Stimulated activated CD8-positive, alpha-beta memory T cell treated with anti-CD3 and anti-CD28 coated beads, Interleukin-4, amount 100 ng/mL, for 48 hours (primary cell): ENCODE measurements around the gene AUTS2.

ENCODE experiments used
- DNase-seq: peaks from one replicate; pipeline ENCODE4 v3.0.0-alpha.2; 2020

AUTS2 gene

DNA sequence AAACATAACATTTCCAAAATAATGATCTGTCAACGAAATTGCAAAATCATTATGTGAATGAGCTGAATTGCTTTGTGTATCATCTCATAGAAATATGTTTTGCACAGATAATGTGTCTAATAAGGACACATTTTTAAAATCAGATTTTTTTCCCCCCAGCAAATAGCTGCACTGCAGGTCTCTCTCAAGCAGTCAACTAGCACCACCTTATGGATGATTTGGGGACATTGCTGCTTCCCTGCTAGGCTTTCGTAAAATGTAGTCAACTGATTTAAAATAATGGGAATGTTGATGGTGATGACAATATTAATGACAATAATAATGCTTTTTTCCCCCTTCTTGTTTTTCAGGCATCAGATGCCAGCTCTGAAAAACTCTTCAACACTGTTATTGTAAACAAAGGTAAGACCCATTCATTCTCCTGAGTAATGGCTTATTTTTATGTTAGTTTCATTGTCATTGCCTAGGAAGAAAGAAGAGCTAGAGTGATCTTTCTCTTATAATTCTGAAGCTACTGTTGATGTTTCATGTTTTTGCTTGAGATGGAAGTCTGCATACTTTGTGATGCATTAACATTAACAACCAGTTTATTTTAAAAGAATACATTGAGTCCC is 1100.1 kb downstream of the AUTS2 start:
- no peak for DNase-seq

DNA sequence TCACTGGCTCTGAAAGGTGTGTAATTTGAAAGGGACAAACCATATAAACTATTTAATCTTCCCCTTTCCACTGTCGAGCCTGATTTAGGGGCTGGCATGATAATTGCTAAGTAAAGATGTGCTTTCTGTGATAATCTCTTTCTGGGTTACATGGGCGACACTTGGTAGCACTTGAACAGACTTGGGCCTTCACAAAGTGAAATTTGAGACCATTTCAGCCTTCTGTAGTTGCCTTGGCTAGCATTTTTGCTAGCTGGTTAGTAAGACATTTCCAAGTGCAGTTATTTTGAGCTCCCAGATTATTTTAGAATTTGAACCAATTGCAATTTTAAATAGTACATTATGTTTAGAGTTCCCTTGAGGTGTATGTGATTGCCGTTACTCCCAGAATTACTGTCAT is 1101.0 kb downstream of the AUTS2 start:
- no peak for DNase-seq

DNA sequence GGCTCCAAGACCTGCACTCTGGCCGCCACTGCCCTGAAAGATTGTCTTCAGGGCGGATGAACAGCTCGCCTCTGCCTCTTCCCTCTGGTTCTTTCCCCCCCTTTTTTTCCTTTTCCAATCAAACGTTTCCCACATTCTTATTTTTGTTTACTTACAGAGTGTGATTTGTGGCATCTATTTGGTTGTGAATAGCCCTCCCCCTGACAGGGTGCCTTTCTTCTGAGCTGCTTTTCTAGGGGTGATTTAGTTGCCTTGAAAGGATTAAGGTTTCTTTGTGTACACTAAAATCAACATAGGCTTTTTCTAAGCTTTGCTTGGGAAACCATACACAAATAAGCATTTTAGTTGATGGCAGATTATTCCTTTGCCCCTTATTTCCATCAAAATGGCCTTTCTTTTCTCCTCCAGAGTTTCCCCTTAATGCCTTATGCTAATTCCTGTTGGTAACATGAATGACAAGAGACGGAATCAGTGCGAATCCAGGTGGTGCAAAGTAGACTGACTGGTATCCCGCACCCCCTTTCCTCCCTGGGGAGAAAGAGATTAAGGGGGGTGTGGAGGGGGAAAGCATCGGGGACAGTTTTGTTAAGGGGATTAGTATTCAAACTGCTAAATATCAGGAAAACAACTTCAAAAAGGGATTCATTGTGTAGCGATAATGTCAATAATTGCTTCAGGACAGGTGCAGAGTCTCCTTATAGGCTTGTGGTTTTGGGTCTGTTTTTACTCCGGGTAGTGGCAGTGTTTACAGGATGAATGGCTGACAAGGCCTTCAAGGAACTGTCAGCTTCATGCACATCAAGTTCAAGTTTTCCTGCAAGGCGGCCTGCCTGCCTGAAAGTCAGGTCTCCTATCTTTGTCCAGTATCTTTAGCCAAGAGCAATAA is 1102.0 kb downstream of the AUTS2 start:
- DNase-seq, result no peak

DNA sequence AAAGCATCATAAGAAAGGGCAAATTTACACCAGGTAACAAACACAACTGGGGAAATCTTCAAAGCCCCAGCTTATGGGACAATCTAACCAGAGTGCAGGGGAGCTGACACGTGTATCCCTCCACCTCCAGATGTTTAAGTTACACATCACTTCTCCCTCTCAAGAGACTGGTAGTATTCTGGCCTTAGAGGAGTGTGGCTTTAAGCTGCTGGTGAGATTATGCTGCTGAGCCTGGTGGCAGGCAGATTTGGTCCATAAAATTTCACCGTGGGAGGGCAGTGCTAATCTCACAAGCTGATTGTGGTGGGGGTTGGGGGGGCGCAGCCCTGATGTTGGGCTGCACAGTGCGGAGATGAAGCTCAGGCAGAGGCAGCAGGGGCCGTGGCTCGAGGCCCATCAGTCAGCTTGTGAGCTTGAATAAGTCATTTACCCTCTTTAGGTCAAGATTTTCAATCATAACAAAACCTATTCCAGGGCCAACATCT is 1102.7 kb downstream of the AUTS2 start:
- DNase-seq, result no peak

DNA sequence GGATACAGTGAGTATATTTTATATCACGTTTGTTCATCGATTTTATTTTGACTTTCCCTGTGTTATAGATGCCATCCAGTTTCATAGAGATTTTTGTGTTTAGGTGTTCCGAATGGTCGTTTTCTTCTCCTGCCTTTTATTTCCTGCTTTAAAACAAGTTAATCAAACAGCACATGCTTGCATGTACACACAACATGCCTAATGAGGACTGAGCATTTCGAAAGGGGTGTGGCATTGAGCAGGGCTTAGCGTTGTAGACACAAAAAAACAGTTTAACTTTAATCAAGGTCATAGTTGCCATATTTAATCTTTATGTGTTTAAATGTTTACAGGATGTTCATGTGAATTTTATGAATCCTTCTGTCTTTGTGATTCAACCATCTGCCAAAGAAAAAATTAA is 1103.2 kb downstream of the AUTS2 start:
- no peak for DNase-seq

DNA sequence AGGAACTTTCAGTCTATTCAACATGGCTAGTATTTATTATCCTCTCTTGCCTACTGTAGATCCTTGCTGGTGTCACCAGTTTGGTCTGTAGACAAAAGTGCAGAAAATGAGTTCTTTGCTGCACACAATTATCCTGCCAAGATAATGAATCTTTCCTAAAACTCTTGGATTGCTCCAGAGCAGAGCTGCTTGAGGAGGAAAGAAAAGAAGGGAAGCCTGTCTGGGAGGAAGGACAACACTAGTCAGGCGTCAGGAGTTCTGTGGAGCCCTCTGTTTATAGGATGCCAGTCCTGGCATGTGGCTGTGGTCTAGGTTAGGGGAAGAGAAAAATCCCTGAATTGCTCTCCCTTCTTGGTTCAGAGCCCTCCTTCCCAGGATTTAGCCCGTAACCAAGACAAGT is 1103.7 kb downstream of the AUTS2 start:
- no peak for DNase-seq

DNA sequence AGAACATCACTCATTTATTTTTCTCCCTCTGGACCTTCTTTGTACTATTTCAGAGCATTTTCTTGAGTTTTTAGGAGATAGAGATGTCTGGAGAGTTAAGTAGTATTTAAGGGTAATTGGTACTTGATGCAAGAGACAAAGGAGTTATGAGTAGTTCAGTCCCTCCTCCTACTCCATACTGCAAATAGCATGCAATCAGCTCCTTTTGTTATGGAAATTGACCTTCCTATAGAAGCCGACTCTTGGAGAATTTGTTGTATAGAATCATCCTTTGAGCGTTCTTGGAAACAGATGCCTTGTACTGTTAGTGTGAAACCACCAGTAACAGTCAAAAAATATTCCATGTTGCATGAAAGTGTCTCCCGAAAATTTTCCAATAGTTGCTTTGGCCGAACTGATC is 1105.5 kb downstream of the AUTS2 start:
- DNase-seq, result no peak

DNA sequence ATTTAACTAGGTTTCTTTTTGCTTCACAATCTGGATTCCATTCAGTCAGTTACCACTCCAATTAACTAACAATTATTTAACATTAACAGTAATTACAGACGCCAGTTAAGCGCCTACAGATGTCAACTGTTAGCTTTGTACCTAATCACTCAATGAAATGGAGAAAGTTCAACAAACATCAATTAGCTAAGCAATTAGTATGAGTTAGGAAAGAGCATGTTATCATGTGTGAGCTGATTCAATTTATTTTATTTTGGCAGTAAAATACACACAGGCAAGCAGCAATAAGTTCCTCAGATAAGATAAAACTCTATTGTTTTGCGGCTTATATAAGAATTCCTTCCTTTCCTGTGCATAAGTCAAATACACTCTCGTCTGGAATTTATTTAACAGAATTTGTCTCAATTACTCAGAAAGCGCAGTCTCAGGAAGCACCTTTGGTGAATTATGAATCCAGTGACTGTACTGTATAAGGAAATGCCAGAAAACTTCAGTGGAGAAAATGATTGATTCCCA is 1106.6 kb downstream of the AUTS2 start:
- DNase-seq, result no peak

DNA sequence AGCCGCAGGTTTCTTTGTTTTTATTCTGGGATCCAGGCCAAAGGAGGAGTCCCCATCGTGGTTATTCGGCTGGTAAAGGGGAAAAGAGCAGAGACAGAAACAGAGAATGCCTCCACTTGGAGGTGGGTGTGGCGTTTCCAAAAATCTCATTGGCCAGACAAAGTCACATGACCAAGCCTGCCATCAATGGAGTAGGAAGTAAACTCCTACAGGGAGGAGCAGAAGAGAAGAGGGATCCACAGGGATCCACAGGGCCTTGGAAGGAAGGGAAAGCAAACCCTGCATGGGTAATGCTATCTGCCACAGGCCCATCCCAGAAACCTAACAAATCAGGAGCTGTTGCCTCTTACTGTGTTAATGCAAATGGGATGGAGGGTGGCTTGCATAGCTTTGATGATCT is 1107.9 kb downstream of the AUTS2 start:
- no peak for DNase-seq

DNA sequence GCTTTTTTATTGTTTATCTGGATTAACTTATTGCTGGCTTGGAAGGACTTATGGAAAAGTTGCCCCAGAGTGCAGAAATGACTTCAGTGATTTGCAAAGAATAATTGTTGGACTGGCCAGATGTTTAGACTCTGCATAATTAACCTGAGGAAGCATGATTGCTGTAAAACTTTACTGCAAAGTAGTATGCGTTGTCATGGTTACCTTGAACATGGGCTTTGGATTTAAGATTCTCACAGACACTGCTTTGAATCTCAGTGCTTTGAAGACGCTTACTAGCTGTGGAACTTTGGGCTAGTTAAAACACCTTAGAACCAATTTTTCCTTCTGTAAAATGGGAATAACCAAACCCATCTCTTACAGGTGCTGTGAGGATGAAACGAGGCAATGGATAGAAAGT is 1108.4 kb downstream of the AUTS2 start:
- no peak for DNase-seq

DNA sequence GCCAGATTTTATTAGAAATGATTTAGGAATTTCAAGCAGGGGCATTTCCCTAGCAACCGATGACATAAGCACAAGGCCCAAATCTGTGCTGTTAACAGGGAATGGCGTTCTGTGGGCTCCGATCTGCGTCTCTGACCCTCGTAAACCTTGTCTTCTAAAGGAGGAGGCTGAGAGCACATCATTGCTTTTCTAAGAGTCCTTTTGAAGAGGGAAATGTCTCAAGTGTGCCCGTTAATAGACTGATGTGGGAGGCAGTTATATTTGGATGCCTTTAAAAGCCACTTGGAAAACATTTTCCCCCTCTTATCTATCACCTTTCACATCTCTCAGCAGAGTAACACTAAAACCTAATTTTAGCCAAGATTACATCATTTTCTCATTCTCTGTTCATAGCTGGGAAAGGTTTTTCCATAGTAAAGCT is 1109.6 kb downstream of the AUTS2 start:
- no peak for DNase-seq

DNA sequence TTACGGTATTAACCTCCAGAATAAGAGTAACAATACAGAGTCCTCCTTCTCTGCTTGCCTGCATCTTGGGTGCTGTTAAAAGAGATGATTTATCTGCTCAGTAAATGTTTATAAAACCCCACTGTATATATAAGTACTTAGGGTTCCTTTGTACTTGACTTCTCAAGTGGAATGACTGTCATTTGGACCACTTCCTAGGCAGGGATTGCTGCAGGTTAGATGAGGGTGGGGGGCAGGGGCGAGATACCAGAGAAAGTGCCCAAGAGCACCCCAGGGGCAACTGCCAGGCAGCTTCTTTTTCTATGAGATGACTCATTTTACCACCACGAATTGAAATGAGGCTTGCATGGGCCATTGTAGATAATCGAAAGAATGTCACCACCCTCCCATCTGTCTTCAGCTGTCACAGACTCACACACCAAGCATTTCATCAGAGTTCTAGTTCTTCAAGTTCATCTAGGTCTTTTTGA is 1111.8 kb downstream of the AUTS2 start:
- no peak for DNase-seq

DNA sequence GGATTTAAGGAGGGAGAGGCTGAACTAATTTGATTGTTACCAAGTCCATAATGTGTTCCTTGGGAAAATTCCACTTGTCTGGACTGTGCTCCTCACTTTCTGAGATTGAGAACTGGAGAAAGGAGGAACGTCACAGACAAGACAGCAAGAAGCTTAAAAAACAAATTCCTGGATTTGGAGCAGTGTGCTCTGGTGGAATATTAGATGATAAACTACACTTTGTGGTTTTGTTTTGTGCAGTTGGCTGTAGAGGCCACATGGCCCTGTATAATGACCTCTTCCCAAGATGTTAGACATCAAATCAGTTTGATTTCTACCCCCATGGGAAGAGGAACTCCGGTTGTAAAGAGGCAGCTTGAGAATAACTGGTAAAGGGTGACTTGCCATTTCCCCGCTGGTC is 1112.4 kb downstream of the AUTS2 start:
- DNase-seq, result no peak

DNA sequence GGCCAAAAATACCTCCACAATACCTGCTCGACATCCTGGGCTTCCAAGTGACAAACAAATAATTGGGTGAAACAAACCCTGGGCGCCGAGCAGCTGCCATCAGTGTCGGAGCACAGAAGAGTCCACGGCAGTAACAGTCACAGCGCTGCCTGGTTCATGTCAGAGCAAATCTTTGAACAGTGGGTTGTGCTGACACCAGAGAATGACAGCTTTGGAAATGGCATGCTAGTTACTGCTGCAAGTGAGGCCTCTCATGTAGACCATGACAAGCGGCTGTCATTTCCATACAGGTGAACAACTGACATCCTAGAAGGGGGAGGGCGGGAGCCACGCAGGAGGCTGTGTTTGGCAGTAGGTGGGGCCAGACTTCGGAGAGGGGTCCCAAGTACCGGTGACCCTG is 1113.2 kb downstream of the AUTS2 start:
- no peak for DNase-seq

DNA sequence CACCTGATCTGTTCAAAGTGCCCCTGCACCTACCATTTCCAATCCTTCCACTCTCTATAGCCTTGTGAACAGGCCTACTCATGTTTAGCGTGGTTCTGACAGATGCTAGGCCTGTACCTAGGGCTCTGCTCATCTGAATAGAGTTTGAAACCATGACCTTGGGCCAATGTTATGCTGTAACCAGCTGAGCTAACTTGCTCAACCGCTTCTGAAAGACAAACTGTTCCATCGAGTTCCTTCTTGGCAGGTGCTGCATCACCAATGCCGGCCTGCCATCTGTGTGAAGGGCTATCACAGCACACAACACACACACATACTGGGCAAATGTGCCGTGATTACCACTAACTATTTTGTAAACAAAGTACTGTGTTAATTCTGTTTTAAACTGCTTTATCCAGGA is 1114.7 kb downstream of the AUTS2 start:
- DNase-seq, result no peak

DNA sequence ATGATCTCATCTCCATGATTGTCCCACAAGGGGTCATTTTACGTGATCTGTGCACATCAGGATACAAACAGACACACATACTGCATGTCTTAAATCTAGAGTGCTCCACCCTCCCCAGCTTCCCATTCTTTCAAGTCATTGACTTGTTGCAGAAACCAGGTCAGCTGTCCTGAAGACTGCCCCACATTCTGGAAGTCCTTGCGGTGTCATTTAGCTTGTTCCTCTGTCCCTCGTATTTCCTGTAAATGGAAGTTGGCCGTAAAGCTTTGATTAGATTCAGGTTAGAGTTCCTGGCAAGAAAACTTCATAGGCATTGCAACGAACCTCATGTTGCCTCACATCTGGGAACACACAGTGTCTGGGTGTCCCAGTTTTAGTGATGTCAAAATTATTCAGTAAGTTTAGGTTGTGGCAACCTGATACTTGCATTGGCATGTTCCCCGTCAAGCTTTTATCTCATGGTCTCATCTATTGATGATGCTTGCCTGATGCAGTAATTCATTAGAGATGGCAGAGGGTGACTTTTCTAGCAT is 1116.3 kb downstream of the AUTS2 start:
- DNase-seq, result no peak

DNA sequence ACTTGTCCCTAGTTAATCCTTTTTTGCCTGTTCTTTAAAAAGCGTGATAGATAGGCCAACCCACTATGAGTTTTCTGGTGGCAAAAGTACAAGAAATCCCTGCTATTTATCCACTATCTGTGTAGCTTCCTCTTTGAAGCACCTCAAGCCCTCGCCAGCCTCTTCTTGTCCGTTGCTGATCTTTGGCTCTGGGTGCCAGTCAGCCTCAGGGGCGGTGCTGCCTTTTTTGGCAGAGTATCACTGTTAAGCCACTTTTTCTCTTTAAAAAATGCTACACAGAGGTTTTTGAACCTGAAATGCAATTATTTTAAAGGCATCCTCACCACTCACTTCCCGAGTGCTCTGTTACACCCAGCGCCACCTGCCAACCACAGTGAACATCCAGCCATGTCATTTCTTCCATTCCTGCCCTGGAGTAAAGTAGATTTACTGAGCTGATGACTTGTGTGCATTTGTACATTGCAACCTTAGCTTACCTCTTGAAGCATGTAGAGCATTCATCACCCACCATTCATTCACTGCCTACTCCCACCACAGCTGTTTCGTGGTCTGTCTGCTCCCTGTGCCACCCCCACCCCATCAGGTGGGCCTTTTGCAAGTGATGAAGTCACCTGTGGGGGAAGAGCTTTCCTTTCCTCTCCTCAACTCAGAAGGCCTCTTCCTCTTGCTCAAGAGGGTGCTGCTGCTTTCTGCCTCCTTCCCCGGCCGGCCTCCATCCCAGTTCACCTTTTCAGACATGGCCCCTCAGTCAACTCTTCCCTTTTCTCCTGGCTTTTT is 1119.5 kb downstream of the AUTS2 start:
- no peak for DNase-seq

DNA sequence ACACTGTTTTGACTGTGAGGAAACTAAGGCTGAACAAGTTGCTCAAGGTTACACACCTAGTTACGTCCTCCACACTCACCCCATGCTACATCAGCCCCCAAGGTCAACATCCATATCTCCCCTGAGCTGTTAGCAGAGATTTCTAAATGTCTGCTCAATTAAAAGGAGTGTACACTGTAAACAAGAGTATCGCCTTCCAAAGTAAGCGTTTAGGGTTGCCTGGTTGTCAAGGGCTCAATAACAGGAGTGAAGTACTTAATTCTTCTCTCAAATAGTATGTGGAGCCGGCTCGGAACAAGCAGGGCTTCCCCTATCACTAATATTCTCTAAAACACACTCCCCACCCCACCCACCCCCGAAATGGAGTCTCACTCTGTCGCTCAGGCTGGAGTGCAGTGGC is 1120.8 kb downstream of the AUTS2 start:
- DNase-seq, result no peak

DNA sequence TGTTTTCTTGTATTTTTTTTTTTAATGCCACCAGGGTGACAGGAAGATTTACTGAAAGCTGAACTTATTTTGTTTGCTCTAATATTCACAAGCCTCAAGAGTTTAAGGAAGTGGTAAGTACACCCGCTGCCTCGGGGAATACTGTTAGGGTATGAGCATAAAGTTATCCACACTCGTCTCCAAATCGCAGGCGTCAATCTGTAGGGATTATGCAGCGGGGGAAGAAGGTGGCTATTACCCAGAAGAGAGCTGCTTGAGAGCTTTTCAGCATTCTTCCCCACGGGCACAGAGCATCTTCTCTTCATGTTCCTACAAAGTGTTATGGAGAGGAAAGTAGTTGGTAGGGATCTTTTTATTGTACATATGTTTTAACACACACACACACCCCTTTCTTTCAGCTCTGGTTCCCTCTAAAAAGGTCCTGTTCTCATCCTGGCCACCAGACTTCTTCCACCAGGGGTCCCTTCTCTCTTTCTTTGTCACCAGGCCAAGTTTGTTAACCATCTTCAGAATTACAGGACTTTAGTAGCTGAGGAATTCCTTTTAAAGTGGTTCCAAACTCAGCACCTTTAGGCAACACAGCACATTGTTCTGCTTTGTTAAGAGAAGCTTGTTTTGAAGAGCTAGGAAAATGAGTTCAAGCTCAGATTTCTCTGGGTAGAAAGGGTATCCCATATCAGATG is 1122.1 kb downstream of the AUTS2 start:
- DNase-seq, result no peak

DNA sequence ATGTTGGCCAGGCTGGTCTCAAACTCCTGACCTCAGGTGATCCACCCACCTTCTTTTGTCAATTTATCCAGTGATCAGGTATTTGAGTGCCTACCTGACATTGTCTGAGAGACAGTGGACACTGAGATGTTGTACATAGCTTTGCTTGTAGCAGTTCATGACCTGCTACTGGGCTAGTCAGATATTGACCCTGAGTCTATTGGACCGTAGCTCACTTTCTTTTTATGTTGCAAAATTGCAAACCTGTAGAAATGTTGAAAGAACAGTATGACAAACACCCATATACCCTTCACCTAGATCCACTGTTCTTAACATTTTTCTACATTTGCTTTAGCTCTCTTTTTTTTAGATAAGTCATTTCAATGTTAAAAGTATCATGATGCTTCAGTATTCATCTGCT is 1123.2 kb downstream of the AUTS2 start:
- no peak for DNase-seq

DNA sequence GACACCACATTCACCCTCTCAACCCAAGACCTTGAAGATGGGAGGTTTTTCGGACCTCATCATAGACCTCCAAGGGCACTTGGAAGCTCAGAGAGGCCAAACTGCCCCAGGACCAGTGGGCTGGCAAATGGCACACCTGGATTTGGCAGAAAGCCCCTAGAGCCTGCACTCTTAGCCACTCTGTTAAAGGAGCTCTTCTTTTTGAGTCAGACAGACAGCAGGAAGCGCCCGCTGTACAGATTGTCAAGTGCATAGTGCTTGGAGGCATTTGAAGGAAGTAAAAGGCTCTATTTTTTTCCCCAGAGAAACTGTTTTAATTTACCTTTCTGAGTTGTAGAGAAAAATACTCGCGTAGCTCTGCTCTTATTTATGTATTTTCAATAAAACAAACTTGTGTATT is 1125.1 kb downstream of the AUTS2 start:
- DNase-seq, result no peak

DNA sequence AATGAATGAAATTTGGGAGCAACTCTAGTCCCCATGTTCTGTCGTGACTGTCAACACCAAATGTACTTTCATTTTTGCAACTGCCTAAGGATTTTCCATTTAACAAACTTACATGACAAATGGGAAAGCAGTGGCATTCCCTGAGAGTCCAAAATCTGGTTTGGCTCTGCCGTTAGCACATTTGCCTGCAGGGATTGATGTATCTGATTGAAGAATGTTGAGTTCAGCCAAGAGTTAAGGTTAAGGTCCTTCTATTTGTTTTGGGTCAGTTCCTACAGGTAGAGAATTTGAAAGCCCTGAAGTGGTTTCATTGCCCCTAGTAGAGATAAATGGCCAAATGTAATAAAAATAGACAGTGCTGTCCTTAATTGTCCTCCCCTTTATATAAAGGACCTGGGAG is 1127.2 kb downstream of the AUTS2 start:
- DNase-seq, result no peak

DNA sequence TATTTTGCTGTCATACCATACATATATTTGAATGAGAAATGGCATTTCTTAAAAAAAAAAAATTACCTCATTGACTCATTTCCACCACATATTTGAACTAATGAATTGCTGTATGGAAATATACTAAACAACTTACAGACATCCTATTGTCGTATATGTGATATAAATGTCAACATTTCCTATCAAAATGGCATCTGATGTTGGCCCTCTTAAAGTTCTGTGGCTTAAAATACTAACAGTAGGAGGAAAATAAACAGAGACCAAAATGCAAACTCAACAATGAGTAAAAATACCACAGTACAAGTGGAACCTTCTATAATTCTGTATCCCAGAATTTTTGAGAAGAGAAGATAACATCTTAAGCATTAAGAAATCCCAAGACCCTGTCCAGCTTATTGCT is 1128.0 kb downstream of the AUTS2 start:
- DNase-seq, result no peak
